SK-N-SH treated with all-trans-retinoic acid at 6 μM for 48 hours (cell line): Measurements from ENCODE around the gene FRMD4A.

Experiments
- ARNTL ChIP-seq: fragments of 450-650 bp; formaldehyde crosslinking; IDR thresholded peaks from 2 replicates; pipeline ENCODE4 v1.5.0; 2020; ENCODE audit warnings: low read depth, mild to moderate bottlenecking, moderate library complexity, borderline replicate concordance
- BACH2 ChIP-seq: fragments of 250-450 bp; sonication (Bioruptor Pico); IDR thresholded peaks from 2 replicates; pipeline ENCODE4 v1.9.0; 2021; ENCODE audit warnings: mild to moderate bottlenecking, borderline replicate concordance
- CSDC2 ChIP-seq: fragments of 250-450 bp; sonication (Bioruptor Pico); IDR thresholded peaks from 2 replicates; pipeline ENCODE4 v1.5.0; 2020; ENCODE audit warnings: mild to moderate bottlenecking, moderate library complexity
- PATZ1 ChIP-seq: fragments of 250-450 bp; sonication (Bioruptor Pico); IDR thresholded peaks from 2 replicates; pipeline ENCODE4 v1.8.0; 2020; ENCODE audit warnings: mild to moderate bottlenecking, moderate library complexity, borderline replicate concordance
- PPARA ChIP-seq: fragments of 250-450 bp; sonication (Bioruptor Pico); IDR thresholded peaks from 2 replicates; pipeline ENCODE4 v1.5.0; 2020; ENCODE audit warnings: mild to moderate bottlenecking, borderline replicate concordance
- RARB ChIP-seq: fragments of 250-450 bp; sonication (Bioruptor Pico); IDR thresholded peaks from 2 replicates; pipeline ENCODE4 v1.8.0; 2021; ENCODE audit warnings: mild to moderate bottlenecking, moderate library complexity
- TOX ChIP-seq: fragments of 250-450 bp; sonication (Bioruptor Pico); IDR thresholded peaks from 2 replicates; pipeline ENCODE4 v1.8.0; 2021; ENCODE audit warnings: mild to moderate bottlenecking, moderate library complexity, borderline replicate concordance
- ZFP3 ChIP-seq: fragments of 250-450 bp; sonication (Bioruptor Pico); IDR thresholded peaks from 2 replicates; pipeline ENCODE4 v1.5.0; 2020; ENCODE audit warnings: mild to moderate bottlenecking, moderate library complexity
- ZNF565 ChIP-seq: fragments of 450-650 bp; formaldehyde crosslinking; conservative IDR thresholded peaks from 2 replicates; pipeline ENCODE4 v1.5.0; 2020; ENCODE audit warnings: low read depth, mild to moderate bottlenecking, moderate library complexity
- TF ChIP-seq, protein P1 (sequence below): fragments of 250-450 bp; sonication (Bioruptor Pico); IDR thresholded peaks from 2 replicates; pipeline ENCODE4 v1.5.0; 2020; ENCODE audit warnings: mild to moderate bottlenecking, moderate library complexity
- TF ChIP-seq, protein P2 (sequence below): fragments of 250-450 bp; sonication (Bioruptor Pico); IDR thresholded peaks from 2 replicates; pipeline ENCODE4 v1.5.1; 2021; ENCODE audit warnings: mild to moderate bottlenecking, moderate library complexity

- TF ChIP-seq ZNF565 (CRISPR knock-in tag) (no peak), PPARA (CRISPR knock-in tag) (no peak), ARNTL (CRISPR knock-in tag) (no peak), BACH2 (no peak), RARB (no peak), CSDC2 (CRISPR knock-in tag) (no peak), PATZ1 (CRISPR knock-in tag) (no peak), TOX (CRISPR knock-in tag) (no peak), ZFP3 (CRISPR knock-in tag) (no peak)
- TF ChIP-seq, protein P1, sequence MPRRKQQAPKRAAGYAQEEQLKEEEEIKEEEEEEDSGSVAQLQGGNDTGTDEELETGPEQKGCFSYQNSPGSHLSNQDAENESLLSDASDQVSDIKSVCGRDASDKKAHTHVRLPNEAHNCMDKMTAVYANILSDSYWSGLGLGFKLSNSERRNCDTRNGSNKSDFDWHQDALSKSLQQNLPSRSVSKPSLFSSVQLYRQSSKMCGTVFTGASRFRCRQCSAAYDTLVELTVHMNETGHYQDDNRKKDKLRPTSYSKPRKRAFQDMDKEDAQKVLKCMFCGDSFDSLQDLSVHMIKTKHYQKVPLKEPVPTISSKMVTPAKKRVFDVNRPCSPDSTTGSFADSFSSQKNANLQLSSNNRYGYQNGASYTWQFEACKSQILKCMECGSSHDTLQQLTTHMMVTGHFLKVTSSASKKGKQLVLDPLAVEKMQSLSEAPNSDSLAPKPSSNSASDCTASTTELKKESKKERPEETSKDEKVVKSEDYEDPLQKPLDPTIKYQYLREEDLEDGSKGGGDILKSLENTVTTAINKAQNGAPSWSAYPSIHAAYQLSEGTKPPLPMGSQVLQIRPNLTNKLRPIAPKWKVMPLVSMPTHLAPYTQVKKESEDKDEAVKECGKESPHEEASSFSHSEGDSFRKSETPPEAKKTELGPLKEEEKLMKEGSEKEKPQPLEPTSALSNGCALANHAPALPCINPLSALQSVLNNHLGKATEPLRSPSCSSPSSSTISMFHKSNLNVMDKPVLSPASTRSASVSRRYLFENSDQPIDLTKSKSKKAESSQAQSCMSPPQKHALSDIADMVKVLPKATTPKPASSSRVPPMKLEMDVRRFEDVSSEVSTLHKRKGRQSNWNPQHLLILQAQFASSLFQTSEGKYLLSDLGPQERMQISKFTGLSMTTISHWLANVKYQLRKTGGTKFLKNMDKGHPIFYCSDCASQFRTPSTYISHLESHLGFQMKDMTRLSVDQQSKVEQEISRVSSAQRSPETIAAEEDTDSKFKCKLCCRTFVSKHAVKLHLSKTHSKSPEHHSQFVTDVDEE (CRISPR knock-in tag): no peak
- TF ChIP-seq, protein P2, sequence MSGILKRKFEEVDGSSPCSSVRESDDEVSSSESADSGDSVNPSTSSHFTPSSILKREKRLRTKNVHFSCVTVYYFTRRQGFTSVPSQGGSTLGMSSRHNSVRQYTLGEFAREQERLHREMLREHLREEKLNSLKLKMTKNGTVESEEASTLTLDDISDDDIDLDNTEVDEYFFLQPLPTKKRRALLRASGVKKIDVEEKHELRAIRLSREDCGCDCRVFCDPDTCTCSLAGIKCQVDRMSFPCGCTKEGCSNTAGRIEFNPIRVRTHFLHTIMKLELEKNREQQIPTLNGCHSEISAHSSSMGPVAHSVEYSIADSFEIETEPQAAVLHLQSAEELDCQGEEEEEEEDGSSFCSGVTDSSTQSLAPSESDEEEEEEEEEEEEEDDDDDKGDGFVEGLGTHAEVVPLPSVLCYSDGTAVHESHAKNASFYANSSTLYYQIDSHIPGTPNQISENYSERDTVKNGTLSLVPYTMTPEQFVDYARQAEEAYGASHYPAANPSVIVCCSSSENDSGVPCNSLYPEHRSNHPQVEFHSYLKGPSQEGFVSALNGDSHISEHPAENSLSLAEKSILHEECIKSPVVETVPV: no peak
Observed at GRCh38 chr10:14349081-14349480, 18.4 kb upstream of the FRMD4A start.
